Activated effector memory CD4-positive, alpha-beta T cell treated with anti-CD3 and anti-CD28 coated beads, Interleukin-2, amount 50 U/mL, for 16 hours (primary cell): ENCODE results near the gene PLEKHN1.
A peak's percentile ranks its signal among the peaks of the same experiment; 100 is the strongest.
"Not testable (repeated sequence)": the region's sequence is repeated elsewhere in the genome, so short reads cannot be mapped to it uniquely, and the experiment has no call there.

Source experiments
- DNase-seq: peaks from one replicate; pipeline ENCODE4 v3.0.0-alpha.2; 2020

The PLEKHN1 gene

GRCh38 chr1:978069-978834 is 12.0 kb downstream of the PLEKHN1 start:
- no peak for DNase-seq

DNA sequence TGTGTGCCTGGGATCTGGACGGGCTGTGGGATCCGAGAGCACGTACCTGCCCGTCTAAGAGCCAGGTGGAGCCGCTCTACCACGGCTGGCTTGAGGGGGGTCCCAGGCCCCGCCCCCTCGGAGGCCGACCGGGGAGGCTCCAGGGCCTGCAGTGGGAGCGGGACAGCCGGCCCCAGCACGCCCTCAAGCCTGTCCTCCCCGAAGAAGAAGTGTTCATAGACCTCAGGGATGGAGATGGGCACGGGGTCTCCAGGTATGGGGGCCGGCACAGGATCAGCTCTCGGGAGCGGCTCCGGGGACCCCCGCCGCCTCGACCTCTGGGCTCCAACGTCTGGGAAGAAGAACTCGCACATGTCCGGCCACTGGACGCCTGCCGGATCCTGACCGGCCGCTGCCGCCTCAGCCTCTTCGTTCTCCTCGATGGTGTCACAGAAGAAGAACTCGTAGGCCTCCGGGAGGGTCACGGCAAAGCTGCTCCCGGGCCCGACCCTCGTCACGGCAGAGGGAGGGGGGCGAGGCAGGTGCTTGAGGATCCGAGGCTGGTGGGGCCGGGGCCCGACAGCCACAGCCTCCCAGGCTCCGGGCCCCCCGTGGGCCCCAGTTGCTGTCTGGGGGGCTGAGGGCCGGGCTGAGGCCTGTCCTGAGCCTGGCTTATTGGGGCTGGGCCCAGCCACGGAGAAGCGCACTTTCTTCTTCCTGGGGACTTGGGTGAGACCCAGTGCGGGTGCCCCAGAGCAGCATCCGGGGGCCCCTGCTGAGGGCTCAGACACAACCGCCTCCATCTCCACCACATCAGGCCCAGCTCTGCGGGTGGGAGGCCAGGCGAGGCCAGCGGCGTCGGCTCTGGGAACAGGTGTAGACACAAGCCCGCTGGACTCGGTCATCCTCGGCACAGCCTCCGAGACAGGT is 12.8 kb downstream of the PLEKHN1 start:
- no peak for DNase-seq

DNA sequence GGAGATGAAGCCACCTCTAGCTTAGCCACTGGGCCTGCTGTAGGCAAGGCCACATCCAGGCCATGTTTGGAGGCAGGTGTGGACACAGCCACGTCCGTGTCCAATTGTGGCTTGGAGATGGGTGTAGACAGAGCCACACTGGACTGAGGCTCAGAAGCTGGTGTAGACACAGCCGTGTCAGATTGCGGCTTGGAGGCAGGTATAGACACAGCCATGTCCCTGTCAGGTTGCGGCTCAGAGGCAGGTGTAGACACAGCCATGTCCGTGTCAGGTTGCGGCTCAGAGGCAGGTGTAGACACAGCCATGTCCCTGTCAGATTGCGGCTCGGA is 13.4 kb downstream of the PLEKHN1 start:
- DNase-seq: no peak

- no peak for DNase-seq
Observed at GRCh38 chr1:980137-980571, 13.9 kb downstream of the PLEKHN1 start.

GRCh38 chr1:980602-981395 is 14.5 kb downstream of the PLEKHN1 start:
- DNase-seq: no peak

- DNase-seq: no peak
Observed at GRCh38 chr1:981491-981954, 15.2 kb downstream of the PLEKHN1 start.

DNA sequence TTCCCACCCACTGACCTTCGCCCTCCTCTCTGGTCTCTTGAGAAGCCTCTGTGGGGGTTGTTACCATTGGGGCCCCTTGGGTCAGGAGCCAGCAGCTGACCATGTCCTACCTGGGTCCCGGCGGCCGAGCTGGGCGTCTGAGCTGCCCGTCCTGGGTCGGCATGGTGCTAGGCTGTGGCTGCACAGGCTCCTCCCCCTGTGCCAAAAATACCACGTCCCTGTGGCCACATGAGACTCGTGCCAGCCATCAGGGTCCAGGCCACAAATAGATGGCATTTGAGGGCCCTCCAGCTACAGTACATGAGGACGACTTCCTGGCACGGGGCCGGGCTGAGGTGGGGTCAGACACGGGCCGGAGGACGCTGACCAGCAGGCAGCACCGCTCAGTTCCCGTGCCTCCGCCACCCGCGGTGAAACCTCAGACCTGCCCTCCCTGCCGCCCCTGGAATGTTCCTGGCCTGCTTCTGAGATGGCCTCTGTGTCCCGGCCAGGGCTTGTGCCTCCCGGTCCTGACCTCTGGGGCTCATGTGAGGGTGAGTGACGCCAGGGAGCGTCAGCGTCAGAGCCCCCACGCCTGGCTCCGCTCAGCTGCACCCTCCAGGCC is 15.8 kb downstream of the PLEKHN1 start, which contains the start of gene PERM1:
TSS of gene PERM1 (minus strand) at position 139 of the 604 bp plus-strand sequence. CDS start 1,064 bp downstream, outside the sequence.
- no peak for DNase-seq

GRCh38 chr1:982765-983436 is 16.6 kb downstream of the PLEKHN1 start:
- DNase-seq: no peak

DNA sequence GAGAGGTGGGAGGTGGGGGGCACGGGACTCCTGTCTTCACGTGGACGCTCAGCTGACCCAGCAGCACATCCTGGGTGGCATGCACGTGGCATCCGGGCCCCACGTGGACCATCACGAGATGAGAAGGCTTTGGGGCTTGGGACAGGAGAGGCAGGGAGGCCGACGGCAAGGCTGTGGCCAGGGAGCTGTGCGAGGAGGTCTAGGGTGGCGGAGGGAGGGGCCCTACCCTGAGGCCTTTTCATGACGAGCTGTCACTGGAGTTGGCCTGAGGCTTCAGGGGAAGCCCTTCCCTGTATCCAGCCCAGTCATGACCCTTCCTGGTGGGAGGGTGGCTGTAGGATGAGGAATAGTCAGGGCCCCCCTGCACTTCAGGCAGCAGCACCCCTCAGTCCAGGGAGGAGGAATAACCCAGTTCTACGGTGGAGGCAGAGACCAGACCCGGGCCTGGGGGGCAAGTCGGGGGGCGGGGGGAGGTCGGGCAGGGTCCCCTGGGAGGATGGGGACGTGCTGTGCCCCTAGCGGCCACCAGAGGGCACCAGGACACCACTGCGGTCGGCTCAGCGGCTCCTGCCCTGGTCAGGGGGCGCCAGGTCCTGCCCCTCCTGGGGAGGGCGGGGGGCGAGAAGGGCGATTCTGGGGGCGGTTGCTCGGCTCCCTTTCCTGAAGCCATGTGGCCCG is 17.7 kb downstream of the PLEKHN1 start:
- peak; percentile 88 for DNase-seq

DNA sequence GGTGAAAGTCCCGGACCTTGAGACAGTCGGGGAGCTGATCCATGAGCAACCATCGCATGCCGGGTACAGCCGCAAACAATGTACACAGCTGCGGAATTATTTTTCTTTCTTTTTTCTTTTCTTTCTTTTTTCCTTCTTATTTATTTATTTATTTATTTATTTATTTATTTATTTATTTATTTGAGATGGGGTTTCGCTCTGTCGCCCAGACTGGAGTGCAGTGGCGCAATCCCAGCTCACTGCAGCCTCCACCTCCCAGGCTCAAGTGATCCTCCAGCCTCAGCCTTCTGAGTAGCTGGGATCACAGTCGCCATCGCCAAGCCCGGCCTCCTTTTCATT is 18.2 kb downstream of the PLEKHN1 start:
- no peak for DNase-seq

GRCh38 chr1:985126-985525 is 18.8 kb downstream of the PLEKHN1 start:
- no peak for DNase-seq

- DNase-seq: not testable (repeated sequence)
Observed at GRCh38 chr1:988061-988460, 21.8 kb downstream of the PLEKHN1 start.

- DNase-seq: not testable (repeated sequence)
Observed at GRCh38 chr1:991275-991674, 25.0 kb downstream of the PLEKHN1 start.

DNA sequence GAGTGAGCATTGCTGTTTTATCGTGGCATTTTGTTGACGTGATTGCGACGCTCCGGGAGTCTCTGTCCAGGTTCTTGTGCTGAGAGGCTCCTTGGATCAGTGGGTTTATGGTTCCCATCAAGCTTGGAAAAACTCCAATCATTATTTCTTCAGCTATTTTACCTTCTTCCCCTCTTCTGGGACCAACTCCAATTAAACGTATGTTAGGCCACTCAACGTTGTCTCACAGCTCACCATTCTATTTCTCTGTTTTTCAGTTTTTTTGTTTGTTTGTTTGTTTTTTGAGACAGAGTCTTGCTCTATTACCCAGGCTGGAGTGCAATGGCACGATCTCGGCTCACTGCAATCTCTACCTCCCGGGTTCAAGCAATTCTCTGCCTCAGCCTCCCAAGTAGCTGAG is 25.6 kb downstream of the PLEKHN1 start:
- DNase-seq: no peak

- no peak for DNase-seq
Observed at GRCh38 chr1:992362-992761, 26.1 kb downstream of the PLEKHN1 start.

DNA sequence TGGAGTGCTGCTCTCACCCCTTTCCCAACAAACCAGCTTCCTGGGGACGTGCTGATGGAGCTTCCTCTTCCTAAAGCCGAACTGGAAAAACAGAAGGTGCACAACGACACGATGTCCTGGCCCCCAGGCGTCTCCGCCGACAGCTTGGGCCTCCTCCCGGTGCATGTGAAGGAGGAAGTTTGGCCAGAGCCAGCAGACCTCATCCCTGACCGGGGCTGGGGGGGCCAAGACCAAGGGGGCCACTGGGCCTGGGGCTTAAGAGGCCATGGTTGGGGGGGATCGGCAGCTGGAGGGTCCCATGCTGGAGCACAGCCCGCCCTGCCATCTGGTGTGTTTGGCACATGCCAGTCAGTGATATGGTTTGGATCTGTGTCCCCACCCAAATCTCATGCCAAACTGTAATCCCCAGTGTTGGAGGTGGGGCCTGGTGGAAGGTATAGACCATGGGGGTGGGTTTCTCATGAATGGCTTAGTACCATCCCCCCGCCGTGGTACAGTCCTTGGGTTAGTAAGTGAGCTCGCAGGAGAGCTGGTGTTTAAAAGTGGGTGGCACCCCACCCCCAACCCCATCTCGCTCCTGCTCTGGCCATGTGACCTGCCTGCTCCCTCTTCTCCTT is 27.2 kb downstream of the PLEKHN1 start:
- no peak for DNase-seq

- DNase-seq: not testable (repeated sequence)
Observed at GRCh38 chr1:994546-994945, 28.3 kb downstream of the PLEKHN1 start.

DNA sequence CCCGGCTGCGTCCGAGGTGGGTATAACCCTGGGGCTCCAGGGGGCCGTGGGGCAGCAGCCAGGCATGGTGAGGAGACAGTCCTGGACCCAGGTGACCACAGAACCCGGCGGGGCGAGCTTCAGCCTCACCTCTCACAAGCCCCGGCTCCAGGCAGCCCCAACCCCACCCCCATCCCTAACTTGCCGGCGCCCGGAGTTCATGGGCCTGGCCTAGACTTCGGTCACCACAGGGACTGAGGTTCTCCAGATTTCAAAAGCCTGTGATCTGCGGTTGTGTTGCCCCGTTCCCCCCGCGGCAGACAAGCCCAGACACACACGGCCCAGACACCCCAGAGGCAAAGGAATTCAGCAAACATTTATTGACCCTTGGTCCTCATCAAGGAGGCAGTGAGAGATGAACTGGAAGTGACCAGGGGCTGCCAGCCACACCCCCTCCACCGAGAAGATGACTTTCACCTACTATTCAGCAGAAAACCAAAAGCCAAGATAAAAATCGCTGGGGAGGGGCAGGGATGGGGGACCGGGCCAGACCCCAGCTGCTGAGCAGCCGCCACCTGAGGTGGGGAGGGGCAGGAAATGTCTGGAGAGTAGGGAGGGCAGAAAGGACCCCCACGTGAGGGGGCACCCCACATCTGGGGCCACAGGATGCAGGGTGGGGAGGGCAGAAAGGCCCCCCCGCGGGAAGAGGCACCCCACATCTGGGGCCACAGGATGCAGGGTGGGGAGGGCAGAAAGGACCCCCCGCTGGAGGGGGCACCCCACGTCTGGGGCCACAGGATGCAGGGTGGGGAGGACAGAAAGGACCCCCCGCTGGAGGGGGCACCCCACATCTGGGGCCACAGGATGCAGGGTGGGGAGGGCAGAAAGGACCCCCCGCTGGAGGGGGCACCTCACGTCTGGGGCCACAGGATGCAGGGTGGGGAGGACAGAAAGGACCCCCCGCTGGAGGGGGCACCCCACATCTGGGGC is 29.7 kb downstream of the PLEKHN1 start:
- DNase-seq: no peak

DNA sequence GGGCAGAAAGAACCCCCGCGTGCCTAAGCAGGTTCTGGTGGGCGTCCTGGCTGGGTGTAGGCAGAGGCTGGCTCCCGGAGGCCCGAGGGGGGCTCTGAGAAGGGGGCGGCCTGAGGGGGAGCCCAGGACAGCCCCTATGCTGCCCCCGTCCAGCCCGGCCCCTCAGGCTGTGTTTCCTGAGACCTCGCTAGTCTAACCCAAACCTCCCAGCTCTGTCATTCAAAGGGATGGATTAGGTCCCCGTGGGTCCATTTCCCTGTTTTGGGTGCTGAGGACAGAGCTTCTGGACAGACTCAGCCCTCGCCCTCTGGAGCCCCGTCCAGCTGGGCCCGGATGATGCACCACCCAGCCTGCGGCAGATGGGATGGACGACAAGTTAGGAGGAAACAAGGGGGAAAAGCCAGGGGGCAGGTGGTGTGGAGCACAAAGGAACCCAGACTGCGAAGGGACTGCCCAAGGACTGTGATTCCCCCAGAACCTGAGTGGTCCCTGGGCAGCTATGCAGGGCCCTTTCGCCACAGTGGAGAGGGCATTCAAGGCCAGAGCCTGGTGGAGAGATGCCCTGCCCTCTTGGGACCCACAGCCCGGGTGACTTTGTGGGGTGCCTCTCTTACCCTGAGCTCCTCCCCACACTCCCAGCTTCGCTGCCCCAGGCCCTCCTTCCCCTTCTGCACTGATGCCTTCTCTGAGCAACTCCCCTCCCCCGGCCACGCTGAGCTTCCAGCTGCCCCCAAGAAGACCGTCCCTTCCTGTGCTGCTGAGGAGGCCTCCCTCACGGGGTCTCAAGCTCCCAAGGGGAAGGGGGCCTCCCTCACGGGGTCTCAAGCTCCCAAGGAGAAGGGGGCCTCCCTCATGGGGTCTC is 30.8 kb downstream of the PLEKHN1 start:
- no peak for DNase-seq
